ENCODE measurements around the gene CCNC. TPM values are rescaled to one million over a fixed set of nuclear protein-coding genes. Genes with fewer than 3 reads are reported as not detected.

Gene CCNC
- total RNA-seq, 2 experiments from 2014 or later = 40.5 to 42.6 TPM

GRCh38 chr6:99521633-99522151, 46.8 kb downstream of the CCNC start:
- peaks cover 34% of the 10 kb centered on the region for H3K4me1 Mint-ChIP-seq (ENCODE audit: low read depth)
- no peaks in the 10 kb centered on the region for H3K9me3 Mint-ChIP-seq
- Histone ChIP-seq H3K4me1 (ENCODE audit: insufficient read depth, low read length) (peaks cover 12% of the 10 kb centered on the region), H3K4me3 (ENCODE audit: low read length) (peak overlapping the region; percentile 78), H3K9me3 (ENCODE audit: control insufficient read depth in 1 of 2, insufficient read depth in 1 of 2, low read length in 2 of 2) (no peaks in the 10 kb centered on the region), H3K27ac (ENCODE audit: low read depth in 1 of 2, low read length in 2 of 2) (peak overlapping the region; percentile 31 to 43), H3K36me3 (ENCODE audit: insufficient read depth, low read length) (no peaks in the 10 kb centered on the region), H3K27me3 (ENCODE audit: control insufficient read depth in 1 of 2, insufficient read depth in 2 of 2, low read length in 2 of 2) (no peaks in the 10 kb centered on the region)
- peak overlapping the region; percentile 86 for H3K27ac Mint-ChIP-seq
- DNase-seq = no peak
- H3K36me3 Mint-ChIP-seq (ENCODE audit: low read depth) = peaks cover 9% of the 10 kb centered on the region
- peak overlapping the region; percentile 95 for H3K4me3 Mint-ChIP-seq
- ATAC-seq (ENCODE audit: poor library complexity) = peak; percentile 15
- CTCF ChIA-PET = interaction anchor here (0.6 to 3.2 kb wide), 6 partner anchors 9 to 67 kb away, joined by 3 to 9 read pairs (median 4); partner anchors contain the start of gene CCNC
- intact Hi-C loops (cut with DNase I, micrococcal nuclease) = loop anchor here in 1 of 2 experiments (5.0 kb wide), 1 partner anchor 34 kb away; no protein-coding TSS in a partner anchor
- POLR2A ChIA-PET = interaction anchor here (1.1 to 3.8 kb wide), 7 partner anchors 9 to 102 kb away, joined by 3 to 30 read pairs (median 4); partner anchors contain the start of genes CCNC and PNISR
- H3K27me3 Mint-ChIP-seq = no peaks in the 10 kb centered on the region
- TF ChIP-seq CTCF (IDR thresholded peaks at IDR 0.05) = no peak

GRCh38 chr6:99520855-99521632, 47.4 kb downstream of the CCNC start:
- intact Hi-C loops (cut with DNase I, micrococcal nuclease) = loop anchor here in 1 of 2 experiments (5.0 kb wide), 1 partner anchor 34 kb away; no protein-coding TSS in a partner anchor
- ATAC-seq (ENCODE audit: poor library complexity) (peak; percentile 91), DNase-seq (peak; percentile 44 to 87 (median 58))
- H3K27me3 Mint-ChIP-seq = no peaks in the 10 kb centered on the region
- POLR2A ChIA-PET = interaction anchor here (0.7 to 3.8 kb wide), 8 partner anchors 10 to 125 kb away, joined by 3 to 30 read pairs (median 4); partner anchors contain the start of genes CCNC and PNISR
- peak overlapping the region; percentile 78 for H3K4me3 ChIP-seq (ENCODE audit: low read length)
- peak overlapping the region; percentile 31 to 43 for H3K27ac ChIP-seq (ENCODE audit: low read depth in 1 of 2, low read length in 2 of 2)
- no peaks in the 10 kb centered on the region for H3K36me3 ChIP-seq (ENCODE audit: insufficient read depth, low read length)
- TF ChIP-seq CTCF (IDR thresholded peaks at IDR 0.05) = peak; percentile 95
- H3K36me3 Mint-ChIP-seq (ENCODE audit: low read depth) = peaks cover 9% of the 10 kb centered on the region
- H3K4me3 Mint-ChIP-seq = peak overlapping the region; percentile 95
- H3K4me1 Mint-ChIP-seq (ENCODE audit: low read depth) = peaks cover 40% of the 10 kb centered on the region
- CTCF ChIA-PET = interaction anchor here (0.6 to 3.2 kb wide), 10 partner anchors 8 to 68 kb away, joined by 3 to 9 read pairs (median 4); partner anchors contain the start of gene CCNC
- no peaks in the 10 kb centered on the region for H3K9me3 Mint-ChIP-seq
- peaks cover 12% of the 10 kb centered on the region for H3K4me1 ChIP-seq (ENCODE audit: insufficient read depth, low read length)
- peak overlapping the region; percentile 86 for H3K27ac Mint-ChIP-seq
- H3K9me3 ChIP-seq (ENCODE audit: control insufficient read depth in 1 of 2, insufficient read depth in 1 of 2, low read length in 2 of 2) = no peaks in the 10 kb centered on the region
- no peaks in the 10 kb centered on the region for H3K27me3 ChIP-seq (ENCODE audit: control insufficient read depth in 1 of 2, insufficient read depth in 2 of 2, low read length in 2 of 2)

GRCh38 chr6:99519446-99519845, 49.0 kb downstream of the CCNC start:
- H3K9me3 Mint-ChIP-seq = no peaks in the 10 kb centered on the region
- no peak for DNase-seq
- TF ChIP-seq CTCF (IDR thresholded peaks at IDR 0.05) = no peak
- ATAC-seq (ENCODE audit: poor library complexity) = no peak
- Histone ChIP-seq H3K27ac (ENCODE audit: low read depth in 1 of 2, low read length in 2 of 2) (no peak overlapping the region), H3K9me3 (ENCODE audit: control insufficient read depth in 1 of 2, insufficient read depth in 1 of 2, low read length in 2 of 2) (no peaks in the 10 kb centered on the region), H3K4me1 (ENCODE audit: insufficient read depth, low read length) (peaks cover 16% of the 10 kb centered on the region), H3K27me3 (ENCODE audit: control insufficient read depth in 1 of 2, insufficient read depth in 2 of 2, low read length in 2 of 2) (no peaks in the 10 kb centered on the region), H3K4me3 (ENCODE audit: low read length) (no peak overlapping the region), H3K36me3 (ENCODE audit: insufficient read depth, low read length) (no peaks in the 10 kb centered on the region)
- peaks cover 44% of the 10 kb centered on the region for H3K4me1 Mint-ChIP-seq (ENCODE audit: low read depth)
- no peaks in the 10 kb centered on the region for H3K27me3 Mint-ChIP-seq
- ChIA-PET CTCF (interaction anchor here (1.1 to 3.2 kb wide), 3 partner anchors 9 to 48 kb away, joined by 5 to 9 read pairs (median 7); partner anchors contain the start of gene CCNC), POLR2A (interaction anchor here (3.8 kb wide), 1 partner anchor 48 kb away, joined by 30 read pairs; the partner anchor contains the start of gene CCNC)
- intact Hi-C loops (cut with DNase I, micrococcal nuclease) = loop anchor here in 1 of 2 experiments (5.0 kb wide), 1 partner anchor 92 kb away; the partner anchor contains the start of gene PNISR
- no peak overlapping the region for H3K4me3 Mint-ChIP-seq
- H3K36me3 Mint-ChIP-seq (ENCODE audit: low read depth) = peaks cover 14% of the 10 kb centered on the region
- no peak overlapping the region for H3K27ac Mint-ChIP-seq

All from CD4-positive, alpha-beta T cell (primary cell).